IPS-15b (cell line): Measurements from ENCODE around the gene OR9A4.

Experiments used
- H3K27me3 ChIP-seq: one replicate; pipeline ENCODE4 v1.6.1; 2013; ENCODE audit warnings: low read length; ENCODE audit not compliant: control insufficient read depth, insufficient read depth
- H3K36me3 ChIP-seq: one replicate; pipeline ENCODE4 v1.6.1; 2013; ENCODE audit warnings: low read length; ENCODE audit not compliant: control insufficient read depth, insufficient read depth
- H3K4me1 ChIP-seq: one replicate; pipeline ENCODE4 v1.6.1; 2013; ENCODE audit warnings: mild to moderate bottlenecking, low read length; ENCODE audit not compliant: control insufficient read depth, insufficient read depth
- H3K4me3 ChIP-seq: one replicate; pipeline ENCODE4 v1.5.1; 2013; ENCODE audit warnings: low read depth, low read length
- H3K9ac ChIP-seq: one replicate; pipeline ENCODE4 v1.6.1; 2013; ENCODE audit warnings: low read depth, mild to moderate bottlenecking, low read length
- H3K9me3 ChIP-seq: one replicate; pipeline ENCODE4 v1.6.1; 2013; ENCODE audit warnings: mild to moderate bottlenecking, low read length; ENCODE audit not compliant: control insufficient read depth, insufficient read depth

Gene OR9A4

DNA sequence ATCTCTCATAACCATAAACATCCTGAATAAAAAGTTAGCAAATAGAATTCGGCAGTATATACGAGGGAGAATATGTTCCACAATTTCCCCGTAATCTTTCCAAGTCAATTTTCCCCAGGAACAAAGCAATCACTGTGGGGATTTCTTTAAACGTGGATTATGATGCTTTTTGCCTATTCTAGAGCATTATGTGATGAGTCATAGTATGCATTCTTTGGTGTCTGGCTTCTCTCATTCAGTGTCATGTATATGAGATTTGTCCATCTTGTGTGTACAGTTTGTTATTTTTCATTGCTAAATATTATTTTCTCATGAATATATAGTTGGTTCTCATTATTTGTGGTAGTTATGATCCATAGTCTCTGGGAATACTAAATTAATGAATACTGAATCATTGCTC, 9.9 kb upstream of the OR9A4 start:
- no peaks in the 10 kb centered on the region for H3K36me3 ChIP-seq
- H3K9me3 ChIP-seq: no peaks in the 10 kb centered on the region
- H3K9ac ChIP-seq: no peak overlapping the region
- no peaks in the 10 kb centered on the region for H3K27me3 ChIP-seq
- H3K4me3 ChIP-seq: no peak overlapping the region
- no peaks in the 10 kb centered on the region for H3K4me1 ChIP-seq

DNA sequence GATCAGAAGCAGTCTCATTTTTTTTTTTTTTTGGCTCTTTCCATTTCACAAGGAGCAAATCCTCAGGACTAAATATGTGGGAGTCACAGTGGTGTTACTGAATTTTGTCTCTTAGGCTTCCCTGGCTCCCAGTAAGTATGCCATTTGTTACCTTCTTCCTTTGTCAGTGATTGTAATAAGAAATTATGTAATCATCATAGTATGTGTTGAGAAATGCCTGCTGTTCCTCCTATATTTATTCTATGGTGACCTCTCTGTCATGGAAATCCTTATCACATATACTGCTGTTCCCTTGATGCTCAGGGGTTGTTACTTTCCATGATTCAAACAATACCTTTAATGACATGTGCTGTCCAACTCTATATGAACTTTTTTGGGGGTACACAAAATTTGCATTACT, 4.8 kb upstream of the OR9A4 start:
- no peaks in the 10 kb centered on the region for H3K27me3 ChIP-seq
- H3K4me3 ChIP-seq: no peak overlapping the region
- no peak overlapping the region for H3K9ac ChIP-seq
- no peaks in the 10 kb centered on the region for H3K36me3 ChIP-seq
- H3K4me1 ChIP-seq: no peaks in the 10 kb centered on the region
- no peaks in the 10 kb centered on the region for H3K9me3 ChIP-seq

- no peaks in the 10 kb centered on the region for H3K27me3 ChIP-seq
- no peak overlapping the region for H3K9ac ChIP-seq
- H3K4me3 ChIP-seq: no peak overlapping the region
- no peaks in the 10 kb centered on the region for H3K36me3 ChIP-seq
- H3K4me1 ChIP-seq: no peaks in the 10 kb centered on the region
- H3K9me3 ChIP-seq: no peaks in the 10 kb centered on the region
Observed at GRCh38 chr7:141915565-141915964, 634 bp upstream of the OR9A4 start.

- Histone ChIP-seq H3K9ac (no peak overlapping the region), H3K4me1 (no peaks in the 10 kb centered on the region), H3K36me3 (no peaks in the 10 kb centered on the region), H3K9me3 (no peaks in the 10 kb centered on the region), H3K27me3 (no peaks in the 10 kb centered on the region), H3K4me3 (no peak overlapping the region)
Observed at GRCh38 chr7:141920281-141920680, 4.1 kb downstream of the OR9A4 start.

GRCh38 chr7:141928146-141928844, 12.1 kb downstream of the OR9A4 start:
- Histone ChIP-seq H3K4me1 (peaks cover 10% of the 10 kb centered on the region), H3K9ac (no peak overlapping the region), H3K4me3 (no peak overlapping the region), H3K36me3 (no peaks in the 10 kb centered on the region), H3K9me3 (no peaks in the 10 kb centered on the region), H3K27me3 (no peaks in the 10 kb centered on the region)

GRCh38 chr7:141928845-141929195, 12.6 kb downstream of the OR9A4 start:
- peaks cover 10% of the 10 kb centered on the region for H3K4me1 ChIP-seq
- no peak overlapping the region for H3K9ac ChIP-seq
- no peaks in the 10 kb centered on the region for H3K27me3 ChIP-seq
- no peaks in the 10 kb centered on the region for H3K9me3 ChIP-seq
- H3K4me3 ChIP-seq: no peak overlapping the region
- no peaks in the 10 kb centered on the region for H3K36me3 ChIP-seq

DNA sequence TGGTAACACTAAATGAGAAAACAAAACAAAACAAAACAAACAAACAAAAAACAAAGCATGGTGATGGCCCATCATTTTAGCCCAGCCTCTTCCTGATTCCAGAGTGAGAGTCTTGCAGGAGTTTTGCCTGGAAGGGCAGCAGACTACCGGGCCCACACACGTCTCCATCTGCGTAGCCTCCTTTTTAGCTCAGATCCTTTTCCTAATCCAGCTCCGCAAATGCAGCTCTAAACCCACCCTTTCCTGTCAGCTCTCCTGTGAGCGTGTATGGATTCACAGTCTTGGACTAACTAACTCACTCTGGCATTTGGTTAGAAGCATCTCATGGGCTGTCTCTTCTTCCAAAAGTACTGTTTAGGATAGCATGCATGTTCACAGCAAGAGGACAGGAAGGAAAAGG, 14.0 kb downstream of the OR9A4 start:
- Histone ChIP-seq H3K27me3 (no peaks in the 10 kb centered on the region), H3K36me3 (no peaks in the 10 kb centered on the region), H3K9me3 (no peaks in the 10 kb centered on the region), H3K4me1 (peaks cover 10% of the 10 kb centered on the region), H3K4me3 (no peak overlapping the region), H3K9ac (no peak overlapping the region)

- no peaks in the 10 kb centered on the region for H3K4me1 ChIP-seq
- H3K4me3 ChIP-seq: no peak overlapping the region
- no peaks in the 10 kb centered on the region for H3K27me3 ChIP-seq
- no peaks in the 10 kb centered on the region for H3K36me3 ChIP-seq
- no peak overlapping the region for H3K9ac ChIP-seq
- no peaks in the 10 kb centered on the region for H3K9me3 ChIP-seq
Observed at GRCh38 chr7:141941075-141941474, 24.9 kb downstream of the OR9A4 start.

- Histone ChIP-seq H3K9me3 (no peaks in the 10 kb centered on the region), H3K4me1 (no peaks in the 10 kb centered on the region), H3K4me3 (no peak overlapping the region), H3K36me3 (no peaks in the 10 kb centered on the region), H3K9ac (no peak overlapping the region), H3K27me3 (no peaks in the 10 kb centered on the region)
Observed at GRCh38 chr7:141943846-141944245, 27.6 kb downstream of the OR9A4 start.

GRCh38 chr7:141944811-141945210, 28.6 kb downstream of the OR9A4 start:
- H3K9me3 ChIP-seq: no peaks in the 10 kb centered on the region
- no peaks in the 10 kb centered on the region for H3K27me3 ChIP-seq
- no peaks in the 10 kb centered on the region for H3K4me1 ChIP-seq
- no peak overlapping the region for H3K4me3 ChIP-seq
- no peaks in the 10 kb centered on the region for H3K36me3 ChIP-seq
- no peak overlapping the region for H3K9ac ChIP-seq

- no peak overlapping the region for H3K9ac ChIP-seq
- no peaks in the 10 kb centered on the region for H3K36me3 ChIP-seq
- no peaks in the 10 kb centered on the region for H3K27me3 ChIP-seq
- no peaks in the 10 kb centered on the region for H3K4me1 ChIP-seq
- H3K4me3 ChIP-seq: no peak overlapping the region
- H3K9me3 ChIP-seq: no peaks in the 10 kb centered on the region
Observed at GRCh38 chr7:141945356-141945755, 29.2 kb downstream of the OR9A4 start.

- Histone ChIP-seq H3K9ac (no peak within 1 kb of the TSS), H3K4me3 (no peak within 1 kb of the TSS), H3K9me3 (no peaks in the 10 kb centered on the region), H3K36me3 (no peaks in the 10 kb centered on the region), H3K27me3 (no peaks in the 10 kb centered on the region), H3K4me1 (no peaks in the 10 kb centered on the region)
Observed at GRCh38 chr7:141946796-141947195, 30.6 kb downstream of the OR9A4 start, which contains the start of gene CLEC5A. Gene CLEC5A (minus strand): TSS chr7:141946974. CDS start chr7:141946292, 682 bp downstream.
